ENCODE data around the gene BGLAP.

Gene BGLAP

GRCh38 chr1:156281693-156282478 is 39.9 kb downstream of the BGLAP start:
- Histone ChIP-seq H3K36me3 (ENCODE audit: control insufficient read depth, low read length) (peaks cover 53% of the 10 kb centered on the region), H4K20me1 (ENCODE audit: control insufficient read depth, insufficient read depth, low read depth, low read length) (peaks cover 15% of the 10 kb centered on the region; the same call in 1 of the 2 replicates), H3K27me3 (ENCODE audit: control insufficient read depth, low read length) (no peaks in the 10 kb centered on the region), H3K4me3 (ENCODE audit: low read length) (peak overlapping the region; percentile 75), H3K4me1 (ENCODE audit: control insufficient read depth, low read length) (peaks cover 27% of the 10 kb centered on the region), H3F3A (ENCODE audit: control insufficient read depth, insufficient read depth) (no peaks in the 10 kb centered on the region), H3K9me2 (replicated peaks; ENCODE audit: control insufficient read depth, low read length) (no peaks in the 10 kb centered on the region), H3K79me2 (ENCODE audit: control insufficient read depth, low read length) (peaks cover 65% of the 10 kb centered on the region), H3K4me2 (ENCODE audit: low read length) (peak overlapping the region; percentile 99), H3K9me3 (ENCODE audit: control insufficient read depth, insufficient read depth, low read length) (no peaks in the 10 kb centered on the region), H3K27ac (ENCODE audit: low read depth, low read length) (peak overlapping the region; percentile 58)
- TF ChIP-seq, protein P1, sequence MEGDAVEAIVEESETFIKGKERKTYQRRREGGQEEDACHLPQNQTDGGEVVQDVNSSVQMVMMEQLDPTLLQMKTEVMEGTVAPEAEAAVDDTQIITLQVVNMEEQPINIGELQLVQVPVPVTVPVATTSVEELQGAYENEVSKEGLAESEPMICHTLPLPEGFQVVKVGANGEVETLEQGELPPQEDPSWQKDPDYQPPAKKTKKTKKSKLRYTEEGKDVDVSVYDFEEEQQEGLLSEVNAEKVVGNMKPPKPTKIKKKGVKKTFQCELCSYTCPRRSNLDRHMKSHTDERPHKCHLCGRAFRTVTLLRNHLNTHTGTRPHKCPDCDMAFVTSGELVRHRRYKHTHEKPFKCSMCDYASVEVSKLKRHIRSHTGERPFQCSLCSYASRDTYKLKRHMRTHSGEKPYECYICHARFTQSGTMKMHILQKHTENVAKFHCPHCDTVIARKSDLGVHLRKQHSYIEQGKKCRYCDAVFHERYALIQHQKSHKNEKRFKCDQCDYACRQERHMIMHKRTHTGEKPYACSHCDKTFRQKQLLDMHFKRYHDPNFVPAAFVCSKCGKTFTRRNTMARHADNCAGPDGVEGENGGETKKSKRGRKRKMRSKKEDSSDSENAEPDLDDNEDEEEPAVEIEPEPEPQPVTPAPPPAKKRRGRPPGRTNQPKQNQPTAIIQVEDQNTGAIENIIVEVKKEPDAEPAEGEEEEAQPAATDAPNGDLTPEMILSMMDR (IDR thresholded peaks at IDR 0.05; ENCODE audit: low read depth, low read length, poor library complexity, severe bottlenecking), result no peak
- TF ChIP-seq EZH2phosphoT487 (IDR thresholded peaks at IDR 0.05; ENCODE audit: borderline replicate concordance, low read length), result no peak

DNA sequence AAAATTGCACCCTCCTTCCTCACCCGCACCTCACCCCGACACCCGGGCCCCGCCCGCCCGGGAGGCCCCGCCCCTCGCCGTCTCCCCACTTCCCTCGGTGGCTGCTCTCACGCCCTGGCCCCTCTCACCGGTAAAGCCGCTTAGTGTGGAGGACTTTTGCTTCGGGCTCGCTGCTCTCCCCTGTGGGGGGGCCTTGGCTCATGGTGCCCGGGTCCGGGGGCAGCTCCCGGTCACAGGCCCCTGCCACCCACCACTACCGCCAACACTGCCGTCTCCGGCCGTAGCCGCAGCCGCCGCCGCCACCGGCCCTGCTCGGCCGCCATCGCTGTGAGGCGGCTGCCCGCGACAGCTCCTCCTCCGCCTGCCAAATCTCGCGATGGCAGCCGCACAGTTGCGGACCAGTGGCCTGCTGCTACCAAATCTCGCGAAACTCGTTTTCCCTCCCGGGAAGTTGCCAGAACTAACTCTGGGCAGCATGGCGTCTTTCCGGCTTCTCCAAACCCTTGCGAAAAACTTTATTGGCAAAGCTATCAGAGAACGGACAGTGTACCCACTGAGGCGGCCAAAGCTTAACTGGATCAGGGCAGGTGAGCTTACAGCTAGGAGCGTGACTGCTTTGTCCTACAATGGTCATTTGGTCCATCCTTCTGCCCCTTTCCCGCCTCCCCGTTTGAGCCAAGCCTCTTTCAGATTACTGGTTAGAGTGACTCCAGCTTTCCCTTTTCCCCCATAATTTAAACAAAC is 40.7 kb downstream of the BGLAP start, which contains the start of gene SMG5:
TSS of gene SMG5 (minus strand) at position 347 of the 744 bp plus-strand sequence. CDS start at position 202, 145 bp downstream.
- Histone ChIP-seq H3K27ac (ENCODE audit: low read depth, low read length) (peak within 1 kb of the TSS; percentile 58), H3K27me3 (ENCODE audit: control insufficient read depth, low read length) (no peaks in the 10 kb centered on the region), H3K79me2 (ENCODE audit: control insufficient read depth, low read length) (peaks cover 65% of the 10 kb centered on the region), H3K9me3 (ENCODE audit: control insufficient read depth, insufficient read depth, low read length) (no peaks in the 10 kb centered on the region), H3K4me3 (ENCODE audit: low read length) (peak within 1 kb of the TSS; percentile 75), H3K4me2 (ENCODE audit: low read length) (peak within 1 kb of the TSS; percentile 99), H3K9me2 (replicated peaks; ENCODE audit: control insufficient read depth, low read length) (no peaks in the 10 kb centered on the region), H4K20me1 (ENCODE audit: control insufficient read depth, insufficient read depth, low read depth, low read length) (peaks cover 15% of the 10 kb centered on the region; the same call in 1 of the 2 replicates), H3F3A (ENCODE audit: control insufficient read depth, insufficient read depth) (no peaks in the 10 kb centered on the region), H3K36me3 (ENCODE audit: control insufficient read depth, low read length) (peaks cover 45% of the 10 kb centered on the region), H3K4me1 (ENCODE audit: control insufficient read depth, low read length) (peaks cover 27% of the 10 kb centered on the region)
- TF ChIP-seq, protein P1 (IDR thresholded peaks at IDR 0.05; ENCODE audit: low read depth, low read length, poor library complexity, severe bottlenecking), result no peak
- no peak for TF ChIP-seq EZH2phosphoT487 (IDR thresholded peaks at IDR 0.05; ENCODE audit: borderline replicate concordance, low read length)

GRCh38 chr1:156283521-156283920 is 41.5 kb downstream of the BGLAP start:
- H3K4me2 ChIP-seq (ENCODE audit: low read length), result peak overlapping the region; percentile 99
- H3K79me2 ChIP-seq (ENCODE audit: control insufficient read depth, low read length), result peaks cover 57% of the 10 kb centered on the region
- no peaks in the 10 kb centered on the region for H3K27me3 ChIP-seq (ENCODE audit: control insufficient read depth, low read length)
- peaks cover 15% of the 10 kb centered on the region; the same call in 1 of the 2 replicates for H4K20me1 ChIP-seq (ENCODE audit: control insufficient read depth, insufficient read depth, low read depth, low read length)
- H3K4me1 ChIP-seq (ENCODE audit: control insufficient read depth, low read length), result peaks cover 27% of the 10 kb centered on the region
- H3K36me3 ChIP-seq (ENCODE audit: control insufficient read depth, low read length), result peaks cover 37% of the 10 kb centered on the region
- H3K9me3 ChIP-seq (ENCODE audit: control insufficient read depth, insufficient read depth, low read length), result no peaks in the 10 kb centered on the region
- H3F3A ChIP-seq (ENCODE audit: control insufficient read depth, insufficient read depth), result no peaks in the 10 kb centered on the region
- H3K27ac ChIP-seq (ENCODE audit: low read depth, low read length), result no peak overlapping the region
- H3K9me2 ChIP-seq (replicated peaks; ENCODE audit: control insufficient read depth, low read length), result no peaks in the 10 kb centered on the region
- TF ChIP-seq, protein P1 (IDR thresholded peaks at IDR 0.05; ENCODE audit: low read depth, low read length, poor library complexity, severe bottlenecking), result no peak
- no peak for TF ChIP-seq EZH2phosphoT487 (IDR thresholded peaks at IDR 0.05; ENCODE audit: borderline replicate concordance, low read length)
- peak overlapping the region; percentile 75 for H3K4me3 ChIP-seq (ENCODE audit: low read length)
